Stomach (tissue), 4 donors: ENCODE data around the gene SETD1B.

ENCODE experiments used
- CTCF ChIP-seq, 7 experiments: fragments of 450-650 bp in 4 of 7; fragments of 200-600 bp in 3 of 7; sonication (generic) in 3 of 7; IDR thresholded peaks; one replicate each; pipeline ENCODE4 v1.5.1; 2016 to 2019; ENCODE audit warnings: antibody characterized with exemption in 7 of 7, control low read depth in 2 of 7, mild to moderate bottlenecking in 1 of 7
- EP300 ChIP-seq: sonication (generic); formaldehyde crosslinking; IDR thresholded peaks from one replicate; pipeline ENCODE4 v1.6.1; 2017; ENCODE audit warnings: antibody characterized with exemption
- POLR2A ChIP-seq, 4 donors: fragments of 450-650 bp; IDR thresholded peaks; one replicate each; pipeline ENCODE4 v1.6.1; 2016; ENCODE audit warnings: antibody characterized with exemption in 4 of 4, control low read depth in 2 of 4, mild to moderate bottlenecking in 1 of 4, moderate library complexity in 1 of 4
- POLR2AphosphoS5 ChIP-seq, 3 donors: sonication (generic); formaldehyde crosslinking; IDR thresholded peaks; one replicate each; pipeline ENCODE4 v1.6.1; 2016; ENCODE audit warnings: antibody characterized with exemption in 3 of 3

DNA sequence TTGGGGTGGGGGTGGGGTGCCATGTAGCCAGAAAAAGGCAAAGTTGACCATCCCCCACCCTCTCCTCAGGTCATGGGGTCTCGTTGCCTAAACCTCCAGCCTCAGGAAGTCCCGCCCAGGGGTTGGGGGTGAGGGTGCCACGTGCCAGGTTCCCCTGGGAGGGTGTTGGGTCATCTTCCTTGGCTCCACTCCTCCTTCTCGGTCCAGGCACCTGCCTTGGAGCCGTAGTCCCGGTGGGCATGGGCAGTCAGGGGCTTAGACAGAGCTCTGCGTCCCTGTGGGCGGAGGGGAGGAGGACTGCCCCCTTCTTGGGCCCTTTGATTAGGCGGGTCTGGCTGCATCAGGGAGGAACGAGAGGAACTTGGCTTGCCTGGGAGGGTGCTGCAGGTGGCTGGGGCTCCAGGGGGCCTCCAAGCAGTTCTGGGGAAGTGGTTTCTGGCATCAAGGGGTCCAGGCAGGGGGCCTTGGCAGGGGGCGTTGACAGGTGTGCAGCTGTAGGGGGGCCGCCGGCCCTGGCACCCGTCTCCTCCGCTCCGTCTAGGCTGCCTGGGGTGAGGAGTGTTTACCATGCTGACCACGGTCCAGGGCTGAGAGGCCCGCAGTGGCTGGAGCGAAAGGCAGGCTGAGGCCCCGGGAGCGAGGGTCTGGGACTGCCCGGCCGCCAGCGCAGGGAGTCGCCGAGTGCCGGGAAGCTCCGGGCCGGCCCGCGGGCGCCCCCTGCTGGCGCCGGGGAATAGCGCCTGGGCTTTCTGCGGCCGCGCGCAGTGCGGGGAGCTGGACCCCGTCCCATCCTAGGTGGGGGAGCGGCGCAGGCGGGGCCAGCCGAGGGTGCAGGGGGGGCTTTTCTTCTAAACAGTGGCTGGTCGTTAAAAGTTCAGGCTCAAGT is 7.9 kb downstream of the SETD1B start:
- TF ChIP-seq POLR2AphosphoS5 (IDR thresholded peaks at IDR 0.05) (peak in 1 of 3 donors; percentile 32), CTCF (IDR thresholded peaks at IDR 0.05) (peak in 5 of 7 experiments; percentile 72 to 100 (median 98)), POLR2A (IDR thresholded peaks at IDR 0.05) (no peak), EP300 (no peak)
